Measurements from ENCODE around the gene MED27.

MED27 gene

DNA sequence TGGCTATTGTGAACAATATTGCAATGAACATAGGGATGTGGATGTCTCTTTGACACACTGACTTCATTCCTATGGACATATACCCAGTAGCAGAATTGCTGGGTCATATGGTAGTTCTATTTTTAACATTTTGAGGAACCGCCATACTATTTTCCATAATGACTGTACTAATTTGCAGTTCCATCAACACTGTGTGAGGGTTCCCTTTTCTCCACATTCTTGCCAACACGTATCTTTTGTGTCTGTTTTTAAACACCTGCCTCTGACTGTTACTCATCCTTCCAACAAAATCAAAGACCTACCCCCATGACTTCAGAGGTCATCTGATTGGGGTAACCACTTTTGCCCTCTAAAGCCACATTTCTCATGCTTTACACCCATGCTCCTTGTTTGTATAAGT, 133.5 kb downstream of the MED27 start:
- DNase-seq (ENCODE audit: low read depth, low spot score), result no peak
- TF ChIP-seq, protein P1, sequence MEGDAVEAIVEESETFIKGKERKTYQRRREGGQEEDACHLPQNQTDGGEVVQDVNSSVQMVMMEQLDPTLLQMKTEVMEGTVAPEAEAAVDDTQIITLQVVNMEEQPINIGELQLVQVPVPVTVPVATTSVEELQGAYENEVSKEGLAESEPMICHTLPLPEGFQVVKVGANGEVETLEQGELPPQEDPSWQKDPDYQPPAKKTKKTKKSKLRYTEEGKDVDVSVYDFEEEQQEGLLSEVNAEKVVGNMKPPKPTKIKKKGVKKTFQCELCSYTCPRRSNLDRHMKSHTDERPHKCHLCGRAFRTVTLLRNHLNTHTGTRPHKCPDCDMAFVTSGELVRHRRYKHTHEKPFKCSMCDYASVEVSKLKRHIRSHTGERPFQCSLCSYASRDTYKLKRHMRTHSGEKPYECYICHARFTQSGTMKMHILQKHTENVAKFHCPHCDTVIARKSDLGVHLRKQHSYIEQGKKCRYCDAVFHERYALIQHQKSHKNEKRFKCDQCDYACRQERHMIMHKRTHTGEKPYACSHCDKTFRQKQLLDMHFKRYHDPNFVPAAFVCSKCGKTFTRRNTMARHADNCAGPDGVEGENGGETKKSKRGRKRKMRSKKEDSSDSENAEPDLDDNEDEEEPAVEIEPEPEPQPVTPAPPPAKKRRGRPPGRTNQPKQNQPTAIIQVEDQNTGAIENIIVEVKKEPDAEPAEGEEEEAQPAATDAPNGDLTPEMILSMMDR (IDR thresholded peaks at IDR 0.05; ENCODE audit: insufficient read depth, low read length, missing control alignments), result no peak
- ChIA-PET POLR2A (no interaction called here), CTCF (no interaction called here)
- H3K4me3 ChIP-seq (ENCODE audit: low read depth, low read length), result no peak overlapping the region

DNA sequence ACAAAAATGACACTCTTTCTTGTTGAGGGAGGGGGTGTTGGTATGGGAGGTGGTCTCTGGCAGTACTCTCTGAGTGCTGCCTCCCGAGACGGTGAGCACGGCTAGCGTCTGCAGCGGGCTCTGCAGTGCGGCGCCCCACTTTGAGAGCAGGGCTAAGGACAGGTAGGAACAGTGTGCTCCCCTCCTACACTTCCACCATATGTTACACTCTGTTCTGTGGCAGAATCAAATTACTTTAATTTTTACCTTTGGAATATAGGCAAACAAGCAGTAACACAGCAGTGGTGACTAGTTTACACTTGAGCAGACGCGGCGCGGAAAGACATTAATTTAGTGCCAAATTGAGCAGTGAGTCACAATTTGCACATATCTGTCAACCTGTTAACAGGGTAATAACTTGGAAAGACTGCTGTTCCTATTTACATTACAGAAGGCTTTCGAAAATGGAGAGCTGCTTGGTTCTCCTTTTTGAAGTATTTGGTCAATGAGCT, 136.3 kb downstream of the MED27 start:
- TF ChIP-seq, protein P1 (IDR thresholded peaks at IDR 0.05; ENCODE audit: insufficient read depth, low read length, missing control alignments), result no peak
- DNase-seq (ENCODE audit: low read depth, low spot score), result no peak
- ChIA-PET CTCF (interaction anchor here (0.7 to 1.1 kb wide), 2 partner anchors 24 to 149 kb away, joined by 3 read pairs; no protein-coding TSS in a partner anchor), POLR2A (no interaction called here)
- H3K4me3 ChIP-seq (ENCODE audit: low read depth, low read length), result no peak overlapping the region

DNA sequence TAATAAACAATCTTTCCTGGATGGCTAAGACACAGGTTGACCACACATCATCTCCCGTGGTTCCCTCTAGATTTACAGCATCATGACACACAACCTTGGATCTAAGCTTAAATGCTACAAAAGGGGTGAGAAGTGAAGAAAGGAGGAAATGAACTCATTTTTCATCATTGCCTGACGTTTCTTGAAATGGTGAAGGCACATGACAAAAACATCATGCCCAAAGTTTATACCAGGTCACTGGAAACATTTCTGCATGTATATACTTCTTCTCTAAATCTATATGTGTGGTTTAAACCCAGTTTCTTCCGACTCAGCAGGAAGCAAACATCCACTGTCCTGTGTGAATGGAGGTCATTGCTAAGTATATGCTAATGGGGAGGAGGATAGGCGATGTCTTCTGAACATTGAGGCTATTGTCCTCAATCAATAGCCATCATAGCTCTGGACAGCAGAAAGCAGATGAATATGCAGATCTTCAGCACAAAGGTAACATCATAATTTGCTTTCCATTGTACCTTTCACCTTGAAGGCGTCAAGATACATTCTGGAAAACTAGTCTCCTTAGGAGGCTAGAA, 137.4 kb downstream of the MED27 start:
- TF ChIP-seq, protein P1 (IDR thresholded peaks at IDR 0.05; ENCODE audit: insufficient read depth, low read length, missing control alignments), result no peak
- CTCF ChIA-PET, result interaction anchor here (1.1 kb wide), 1 partner anchor 23 kb away, joined by 3 read pairs; no protein-coding TSS in a partner anchor
- no peak for DNase-seq (ENCODE audit: low read depth, low spot score)
- no peak overlapping the region for H3K4me3 ChIP-seq (ENCODE audit: low read depth, low read length)
- POLR2A ChIA-PET, result no interaction called here

GRCh38 chr9:131937451-131937850, 142.2 kb downstream of the MED27 start:
- CTCF ChIA-PET, result no interaction called here
- DNase-seq (ENCODE audit: low read depth, low spot score), result no peak
- POLR2A ChIA-PET, result no interaction called here

GRCh38 chr9:131936929-131937328, 142.7 kb downstream of the MED27 start:
- CTCF ChIA-PET, result no interaction called here
- no peak overlapping the region for H3K4me3 ChIP-seq (ENCODE audit: low read depth, low read length)
- DNase-seq (ENCODE audit: low read depth, low spot score), result no peak
- TF ChIP-seq, protein P1 (IDR thresholded peaks at IDR 0.05; ENCODE audit: insufficient read depth, low read length, missing control alignments), result no peak
- POLR2A ChIA-PET, result no interaction called here

More at GRCh38 chr9:131937451-131937850, 142.2 kb downstream of the MED27 start:
- no peak overlapping the region for H3K4me3 ChIP-seq (ENCODE audit: low read depth, low read length)
- TF ChIP-seq, protein P1 (IDR thresholded peaks at IDR 0.05; ENCODE audit: insufficient read depth, low read length, missing control alignments), result no peak

GRCh38 chr9:131934673-131935072, 145.0 kb downstream of the MED27 start:
- no peak overlapping the region for H3K4me3 ChIP-seq (ENCODE audit: low read depth, low read length)
- CTCF ChIA-PET, result no interaction called here
- DNase-seq (ENCODE audit: low read depth, low spot score), result no peak
- TF ChIP-seq, protein P1 (IDR thresholded peaks at IDR 0.05; ENCODE audit: insufficient read depth, low read length, missing control alignments), result no peak
- POLR2A ChIA-PET, result no interaction called here

Data from AG04449 (cell line).